Vagina (tissue), 2 donors: ENCODE data around the gene SPSB1.

Experiments
- POLR2A ChIP-seq, 2 donors: fragments of 450-650 bp; IDR thresholded peaks; one replicate each; pipeline ENCODE4 v1.6.1; 2017; ENCODE audit warnings: antibody characterized with exemption in 2 of 2, mild to moderate bottlenecking in 2 of 2, moderate library complexity in 2 of 2
- POLR2AphosphoS5 ChIP-seq, 2 donors: sonication (generic); formaldehyde crosslinking; IDR thresholded peaks; one replicate each; pipeline ENCODE4 v1.9.0; 2017; ENCODE audit warnings: antibody characterized with exemption in 2 of 2, mild to moderate bottlenecking in 2 of 2, low read depth in 1 of 2; ENCODE audit not compliant: insufficient read depth in 1 of 2
- TF ChIP-seq, protein P1 (sequence below), 3 experiments: fragments of 450-650 bp in 2 of 3; fragments of 200-600 bp in 1 of 3; sonication (generic) in 1 of 3; IDR thresholded peaks; one replicate each; pipeline ENCODE4 v1.5.1; 2017 to 2019; ENCODE audit warnings: antibody characterized with exemption in 3 of 3, mild to moderate bottlenecking in 2 of 3, moderate library complexity in 2 of 3

- TF ChIP-seq, protein P1, sequence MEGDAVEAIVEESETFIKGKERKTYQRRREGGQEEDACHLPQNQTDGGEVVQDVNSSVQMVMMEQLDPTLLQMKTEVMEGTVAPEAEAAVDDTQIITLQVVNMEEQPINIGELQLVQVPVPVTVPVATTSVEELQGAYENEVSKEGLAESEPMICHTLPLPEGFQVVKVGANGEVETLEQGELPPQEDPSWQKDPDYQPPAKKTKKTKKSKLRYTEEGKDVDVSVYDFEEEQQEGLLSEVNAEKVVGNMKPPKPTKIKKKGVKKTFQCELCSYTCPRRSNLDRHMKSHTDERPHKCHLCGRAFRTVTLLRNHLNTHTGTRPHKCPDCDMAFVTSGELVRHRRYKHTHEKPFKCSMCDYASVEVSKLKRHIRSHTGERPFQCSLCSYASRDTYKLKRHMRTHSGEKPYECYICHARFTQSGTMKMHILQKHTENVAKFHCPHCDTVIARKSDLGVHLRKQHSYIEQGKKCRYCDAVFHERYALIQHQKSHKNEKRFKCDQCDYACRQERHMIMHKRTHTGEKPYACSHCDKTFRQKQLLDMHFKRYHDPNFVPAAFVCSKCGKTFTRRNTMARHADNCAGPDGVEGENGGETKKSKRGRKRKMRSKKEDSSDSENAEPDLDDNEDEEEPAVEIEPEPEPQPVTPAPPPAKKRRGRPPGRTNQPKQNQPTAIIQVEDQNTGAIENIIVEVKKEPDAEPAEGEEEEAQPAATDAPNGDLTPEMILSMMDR (IDR thresholded peaks at IDR 0.05): no peak
- TF ChIP-seq POLR2A (IDR thresholded peaks at IDR 0.05) (no peak), POLR2AphosphoS5 (IDR thresholded peaks at IDR 0.05; ENCODE audit: insufficient read depth in 1 of 2, low read depth in 1 of 2) (peak; percentile 12 to 83)
Observed at GRCh38 chr1:9244501-9245229, 48.0 kb upstream of the SPSB1 start.
